HFFc6 (cell line): ENCODE data around the gene PYGO1. TPM values are rescaled to one million over a fixed set of nuclear protein-coding genes. Genes with fewer than 3 reads are reported as not detected.

Source experiments
- DNase-seq: peaks from one replicate; pipeline ENCODE4 v3.0.0-alpha.2; 2018
- H3K27ac Mint-ChIP-seq: 2 replicates; pipeline ENCODE4 v1.8.0; 2020; ENCODE audit warnings: mild to moderate bottlenecking, mixed read lengths
- H3K27me3 Mint-ChIP-seq: 2 replicates; pipeline ENCODE4 v1.8.0; 2021; ENCODE audit warnings: mild to moderate bottlenecking, moderate library complexity, mixed read lengths; ENCODE audit not compliant: insufficient read depth
- H3K36me3 Mint-ChIP-seq: 2 replicates; pipeline ENCODE4 v1.8.0; 2021; ENCODE audit warnings: low read depth, mixed read lengths
- H3K4me1 Mint-ChIP-seq: 2 replicates; pipeline ENCODE4 v1.8.0; 2020; ENCODE audit warnings: low read depth, mixed read lengths
- H3K4me3 Mint-ChIP-seq: 2 replicates; pipeline ENCODE4 v1.8.0; 2020; ENCODE audit warnings: mild to moderate bottlenecking, moderate library complexity, mixed read lengths
- H3K9me3 Mint-ChIP-seq: 2 replicates; pipeline ENCODE4 v1.8.0; 2020; ENCODE audit warnings: mild to moderate bottlenecking, mixed read lengths
- total RNA-seq, 6 experiments: library from RNA; stranded (reverse); fragmentation: NEBNext Ultra II Directional; extraction: Animal tissue kit (Norgen Biotek cat#: 25700); gene quantifications; 2 replicates in 1 of 6; 3 replicates in 5 of 6; pipeline ENCODE4 v1.2.3, GENCODE V29; 2021
- TF ChIP-seq, protein P1 (sequence below): fragments of 200-600 bp; sonication (generic); IDR thresholded peaks from 2 replicates; pipeline ENCODE4 v1.5.0; 2021; ENCODE audit warnings: antibody characterized with exemption, mild to moderate bottlenecking

The PYGO1 gene
- total RNA-seq, 6 experiments from 2014 or later: 6.7 to 9.4 (median 8.8) TPM

- Mint-ChIP-seq H3K9me3 (no peaks in the 10 kb centered on the region), H3K36me3 (no peaks in the 10 kb centered on the region), H3K27ac (no peak overlapping the region), H3K27me3 (peaks cover 2% of the 10 kb centered on the region; the same call in 1 of the 2 replicates), H3K4me3 (no peak overlapping the region), H3K4me1 (peaks cover 11% of the 10 kb centered on the region)
- TF ChIP-seq, protein P1, sequence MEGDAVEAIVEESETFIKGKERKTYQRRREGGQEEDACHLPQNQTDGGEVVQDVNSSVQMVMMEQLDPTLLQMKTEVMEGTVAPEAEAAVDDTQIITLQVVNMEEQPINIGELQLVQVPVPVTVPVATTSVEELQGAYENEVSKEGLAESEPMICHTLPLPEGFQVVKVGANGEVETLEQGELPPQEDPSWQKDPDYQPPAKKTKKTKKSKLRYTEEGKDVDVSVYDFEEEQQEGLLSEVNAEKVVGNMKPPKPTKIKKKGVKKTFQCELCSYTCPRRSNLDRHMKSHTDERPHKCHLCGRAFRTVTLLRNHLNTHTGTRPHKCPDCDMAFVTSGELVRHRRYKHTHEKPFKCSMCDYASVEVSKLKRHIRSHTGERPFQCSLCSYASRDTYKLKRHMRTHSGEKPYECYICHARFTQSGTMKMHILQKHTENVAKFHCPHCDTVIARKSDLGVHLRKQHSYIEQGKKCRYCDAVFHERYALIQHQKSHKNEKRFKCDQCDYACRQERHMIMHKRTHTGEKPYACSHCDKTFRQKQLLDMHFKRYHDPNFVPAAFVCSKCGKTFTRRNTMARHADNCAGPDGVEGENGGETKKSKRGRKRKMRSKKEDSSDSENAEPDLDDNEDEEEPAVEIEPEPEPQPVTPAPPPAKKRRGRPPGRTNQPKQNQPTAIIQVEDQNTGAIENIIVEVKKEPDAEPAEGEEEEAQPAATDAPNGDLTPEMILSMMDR: no peak
- DNase-seq: no peak
Observed at GRCh38 chr15:55628369-55628730, 40.2 kb upstream of the PYGO1 start.

GRCh38 chr15:55627730-55628368 lies 39.7 kb upstream of the PYGO1 start:
- no peak overlapping the region for H3K4me3 Mint-ChIP-seq
- H3K27me3 Mint-ChIP-seq: peaks cover 2% of the 10 kb centered on the region; the same call in 1 of the 2 replicates
- TF ChIP-seq, protein P1: no peak; the same call in 1 of the 2 replicates
- no peak overlapping the region for H3K27ac Mint-ChIP-seq
- DNase-seq: peak; percentile 81
- peaks cover 11% of the 10 kb centered on the region for H3K4me1 Mint-ChIP-seq
- no peaks in the 10 kb centered on the region for H3K9me3 Mint-ChIP-seq
- no peaks in the 10 kb centered on the region for H3K36me3 Mint-ChIP-seq

DNA sequence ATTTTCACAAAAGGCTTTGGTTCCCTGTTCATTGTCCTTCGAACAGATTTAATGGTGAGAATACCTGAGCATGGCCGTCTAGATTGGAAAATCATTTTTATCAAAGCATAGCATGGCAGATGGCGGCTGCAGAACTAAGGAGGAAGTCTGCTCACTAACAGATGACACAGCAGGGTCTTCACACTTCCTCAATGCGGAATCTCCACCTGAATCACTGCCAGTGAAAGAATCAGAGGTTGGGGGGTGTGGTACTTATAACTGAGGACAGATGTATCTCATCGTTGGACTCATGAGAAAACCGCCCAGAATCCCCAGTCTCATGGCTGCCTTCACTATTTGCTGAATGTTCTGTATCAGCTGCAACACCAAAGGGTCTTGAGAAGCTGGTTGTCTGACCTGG lies 31.6 kb upstream of the PYGO1 start:
- no peak overlapping the region for H3K4me3 Mint-ChIP-seq
- no peaks in the 10 kb centered on the region for H3K9me3 Mint-ChIP-seq
- no peaks in the 10 kb centered on the region; the same call in 1 of the 2 replicates for H3K27me3 Mint-ChIP-seq
- H3K27ac Mint-ChIP-seq: no peak overlapping the region
- no peaks in the 10 kb centered on the region for H3K36me3 Mint-ChIP-seq
- TF ChIP-seq, protein P1: no peak
- H3K4me1 Mint-ChIP-seq: no peaks in the 10 kb centered on the region
- DNase-seq: no peak

- H3K27me3 Mint-ChIP-seq: peaks cover 2% of the 10 kb centered on the region; the same call in 1 of the 2 replicates
- TF ChIP-seq, protein P1: no peak
- H3K36me3 Mint-ChIP-seq: no peaks in the 10 kb centered on the region
- H3K4me3 Mint-ChIP-seq: no peak overlapping the region
- no peak for DNase-seq
- H3K27ac Mint-ChIP-seq: no peak overlapping the region
- no peaks in the 10 kb centered on the region for H3K9me3 Mint-ChIP-seq
- H3K4me1 Mint-ChIP-seq: no peaks in the 10 kb centered on the region
Observed at GRCh38 chr15:55618387-55618786, 30.2 kb upstream of the PYGO1 start.

DNA sequence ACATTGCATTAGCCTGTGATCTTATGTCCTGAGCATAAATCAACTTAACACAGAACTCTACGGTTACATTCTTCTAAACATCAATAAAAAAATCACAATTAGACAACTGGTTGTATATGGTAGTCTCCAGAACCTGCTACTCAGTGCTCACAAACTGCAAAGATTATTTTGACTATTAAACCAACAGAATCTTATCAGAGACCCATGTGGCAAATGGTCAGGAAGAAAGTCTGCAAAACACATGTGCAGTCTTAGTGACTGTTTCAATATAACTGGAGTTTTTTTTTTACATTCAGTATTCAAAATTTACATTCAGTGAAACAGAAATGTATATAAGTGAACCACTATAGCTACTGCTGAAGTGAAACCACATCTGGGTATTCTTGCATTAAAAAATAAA lies 27.3 kb upstream of the PYGO1 start:
- TF ChIP-seq, protein P1: no peak
- Mint-ChIP-seq H3K27ac (no peak overlapping the region), H3K27me3 (peaks cover 2% of the 10 kb centered on the region; the same call in 1 of the 2 replicates), H3K36me3 (no peaks in the 10 kb centered on the region), H3K4me1 (no peaks in the 10 kb centered on the region), H3K4me3 (no peak overlapping the region), H3K9me3 (no peaks in the 10 kb centered on the region)
- no peak for DNase-seq
